SK-N-SH (cell line): ENCODE results near the gene OR5K1. TPM values are rescaled to one million over a fixed set of nuclear protein-coding genes. Genes with fewer than 3 reads are reported as not detected.

Experiments
- CTCF ChIA-PET: fragments of 300-600, 350-600 bp; formaldehyde crosslinking; extraction: SDS; loops from one replicate; lab custom pipeline; 2021; lab: Yijun Ruan, JAX
- POLR2A ChIA-PET: fragments of 350-600 bp; sonication (Branson Sonifier 250); formaldehyde crosslinking; extraction: SDS; loops from one replicate; lab custom pipeline; 2020; ENCODE audit warnings: antibody characterized with exemption, inconsistent platforms; lab: Yijun Ruan, JAX
- DNase-seq: peaks from one replicate; pipeline ENCODE4 v3.0.0; 2012
- H2AFZ ChIP-seq: fragments of 200-600 bp; sonication (generic); 2 replicates; pipeline ENCODE4 v1.8.1; 2016; ENCODE audit warnings: antibody characterized with exemption, mild to moderate bottlenecking, low read depth
- H3F3A ChIP-seq: fragments of 200-600 bp; sonication (generic); replicated peaks from 2 replicates; pipeline ENCODE3; 2016; ENCODE audit warnings: antibody characterized with exemption, mild to moderate bottlenecking; ENCODE audit not compliant: insufficient read depth
- H3K27ac ChIP-seq, 2 experiments: fragments of 200-500 bp in 1 of 2; fragments of 200-600 bp in 1 of 2; sonication (Bioruptor generic) in 1 of 2; sonication (generic), shearing (Covaris generic) in 1 of 2; 2 replicates each; pipeline versions ENCODE4 v1.5.1 to v1.6.1; 2014 to 2016; ENCODE audit warnings: low read depth in 2 of 2, inconsistent platforms in 1 of 2, low read length in 1 of 2, mild to moderate bottlenecking in 1 of 2, mixed read lengths in 1 of 2
- H3K27me3 ChIP-seq: fragments of 200-600 bp; sonication (generic), shearing (Covaris generic); 2 replicates; pipeline ENCODE4 v1.6.1; 2016; ENCODE audit warnings: mixed run types; ENCODE audit not compliant: insufficient read depth
- H3K36me3 ChIP-seq, 2 experiments: fragments of 200-500 bp in 1 of 2; fragments of 200-600 bp in 1 of 2; sonication (Bioruptor generic) in 1 of 2; sonication (generic) in 1 of 2; replicated peaks in 1 of 2; 2 replicates each; pipeline versions ENCODE3 to v1.5.1; 2014 to 2016; ENCODE audit warnings: low read length in 1 of 2, mild to moderate bottlenecking in 1 of 2; ENCODE audit not compliant: insufficient read depth in 2 of 2, control insufficient read depth in 1 of 2
- H3K4me1 ChIP-seq, 2 experiments: fragments of 200-500 bp in 1 of 2; fragments of 200-600 bp in 1 of 2; sonication (Bioruptor generic) in 1 of 2; sonication (generic), shearing (Covaris generic) in 1 of 2; 2 replicates each; pipeline versions ENCODE4 v1.5.1 to v1.6.1; 2014 to 2016; ENCODE audit warnings: low read depth in 1 of 2, low read length in 1 of 2, mixed run types in 1 of 2; ENCODE audit not compliant: insufficient read depth in 2 of 2, control insufficient read depth in 1 of 2
- H3K4me2 ChIP-seq: fragments of 200-600 bp; sonication (generic), shearing (Covaris generic); 2 replicates; pipeline ENCODE4 v1.6.1; 2017; ENCODE audit warnings: mixed run types
- H3K4me3 ChIP-seq, 2 experiments: fragments of 200-500 bp in 1 of 2; fragments of 200-600 bp in 1 of 2; sonication (Bioruptor generic) in 1 of 2; sonication (generic), shearing (Covaris generic) in 1 of 2; 2 replicates each; pipeline versions ENCODE4 v1.5.1 to v1.8.1; 2014 to 2016; ENCODE audit warnings: low read depth in 2 of 2, inconsistent platforms in 1 of 2, low read length in 1 of 2, mild to moderate bottlenecking in 1 of 2, mixed read lengths in 1 of 2, moderate library complexity in 1 of 2
- H3K79me2 ChIP-seq: fragments of 200-600 bp; sonication (generic); 2 replicates; pipeline ENCODE4 v1.8.1; 2017; ENCODE audit warnings: mild to moderate bottlenecking; ENCODE audit not compliant: insufficient read depth
- H3K9ac ChIP-seq: fragments of 200-600 bp; sonication (generic); 2 replicates; pipeline ENCODE4 v1.6.1; 2017; ENCODE audit warnings: mixed run types
- H3K9me2 ChIP-seq: fragments of 200-600 bp; sonication (generic); 2 replicates; pipeline ENCODE4 v1.6.1; 2017; ENCODE audit warnings: mixed run types
- H3K9me3 ChIP-seq: fragments of 200-600 bp; sonication (generic); 2 replicates; pipeline ENCODE4 v1.6.1; 2017; ENCODE audit warnings: mixed run types, mild to moderate bottlenecking, moderate library complexity
- H4K20me1 ChIP-seq: fragments of 200-600 bp; sonication (generic); 2 replicates; pipeline ENCODE4 v1.6.1; 2017; ENCODE audit warnings: mild to moderate bottlenecking, mixed run types; ENCODE audit not compliant: insufficient read depth
- CTCF ChIP-seq: fragments of 200-600 bp; sonication (generic); IDR thresholded peaks from 2 replicates; pipeline ENCODE4 v1.6.1; 2017; ENCODE audit warnings: antibody characterized with exemption, mild to moderate bottlenecking, moderate library complexity
- FOXM1 ChIP-seq: IDR thresholded peaks from 2 replicates; pipeline ENCODE4 v1.4.0; 2012; ENCODE audit warnings: low read depth, mild to moderate bottlenecking
- JUND ChIP-seq: IDR thresholded peaks from 2 replicates; pipeline ENCODE4 v1.4.0; 2012
- MEF2A ChIP-seq: IDR thresholded peaks from 2 replicates; pipeline ENCODE4 v1.4.0; 2012; ENCODE audit warnings: low read depth, borderline replicate concordance
- REST ChIP-seq: IDR thresholded peaks from 2 replicates; pipeline ENCODE4 v1.6.1; 2012; ENCODE audit warnings: mild to moderate bottlenecking, low read depth, low read length, moderate library complexity
- RXRA ChIP-seq: IDR thresholded peaks from 2 replicates; pipeline ENCODE4 v1.4.0; 2012; ENCODE audit warnings: low read depth, mild to moderate bottlenecking, borderline replicate concordance
- SIN3A ChIP-seq: IDR thresholded peaks from 2 replicates; pipeline ENCODE4 v1.6.1; 2012; ENCODE audit warnings: low read depth, mild to moderate bottlenecking, low read length, moderate library complexity, borderline replicate concordance
- TAF1 ChIP-seq: IDR thresholded peaks from 2 replicates; pipeline ENCODE4 v1.6.1; 2012; ENCODE audit warnings: low read depth, mild to moderate bottlenecking, low read length, moderate library complexity, borderline replicate concordance
- TCF12 ChIP-seq: IDR thresholded peaks from 2 replicates; pipeline ENCODE4 v1.4.0; 2012
- TEAD4 ChIP-seq: IDR thresholded peaks from 2 replicates; pipeline ENCODE4 v1.4.0; 2012; ENCODE audit warnings: mild to moderate bottlenecking, borderline replicate concordance; ENCODE audit not compliant: insufficient read depth
- USF1 ChIP-seq: IDR thresholded peaks from 2 replicates; pipeline ENCODE4 v1.4.0; 2012; ENCODE audit warnings: low read depth, borderline replicate concordance
- WGBS: methylation state at CpG from one replicate; pipeline ENCODE4 v1.1.6; 2017; ENCODE audit warnings: low lambda C conversion rate; 5-methylcytosine and 5-hydroxymethylcytosine counted together
- polyA plus RNA-seq, 3 experiments: library from polyadenylated mRNA; depleted of rRNA; stranded (reverse); fragments of >200 nt; gene quantifications; 2 replicates each; pipeline ENCODE4 v1.2.3, GENCODE V29; 2012

The OR5K1 gene
- polyA plus RNA-seq, 1 of the 3 experiments (the other 2 are of a cell fraction), result not detected

- TF ChIP-seq USF1, result no peak
- no peak for TF ChIP-seq TAF1
- no peak for TF ChIP-seq SIN3A
- no peak for TF ChIP-seq JUND
- no peak for TF ChIP-seq TCF12
- no peak for TF ChIP-seq RXRA
- no peak for TF ChIP-seq REST
- TF ChIP-seq, all 33 proteins: peak for 0
Measured at GRCh38 chr3:98460220-98460619, 2.8 kb upstream of the OR5K1 start (continued).

DNA sequence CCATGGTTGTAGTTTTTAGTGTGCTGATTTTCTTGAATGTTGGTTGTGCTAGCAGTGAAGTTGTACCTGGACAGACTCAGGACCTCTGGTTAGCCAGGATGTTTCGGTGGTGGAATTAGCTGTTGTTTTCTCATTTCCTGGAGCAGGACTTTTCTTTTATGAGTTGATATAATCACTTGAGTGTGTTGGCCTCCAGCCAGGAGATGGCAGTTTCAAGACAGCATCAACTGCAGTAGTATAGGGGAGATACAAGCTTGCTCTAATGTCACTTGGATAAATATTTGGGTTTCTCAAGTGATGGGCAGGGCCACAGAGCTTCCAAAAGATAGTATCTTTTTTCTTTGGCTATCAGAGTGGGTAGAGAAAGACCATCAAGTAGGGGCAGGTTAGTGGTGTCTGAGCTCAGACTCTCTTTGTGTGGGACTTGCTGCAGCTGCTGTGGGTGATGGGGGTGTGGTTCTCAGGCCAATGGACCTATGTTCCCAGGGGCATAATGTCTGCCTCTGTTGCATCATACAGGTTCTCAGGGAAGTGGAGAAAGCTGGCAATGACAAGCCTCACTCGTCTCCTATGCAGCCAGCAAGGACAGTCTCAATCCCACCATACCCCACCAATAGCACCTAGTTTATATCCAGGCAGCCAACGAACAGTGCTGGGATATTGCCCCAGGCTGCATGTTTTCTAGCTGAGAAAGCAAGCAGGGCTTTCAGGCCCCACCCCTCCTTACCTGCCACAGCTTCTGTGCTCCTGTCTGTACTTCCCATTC is 19.9 kb downstream of the OR5K1 start:
- no peaks in the 10 kb centered on the region for H3K9me3 ChIP-seq
- no peaks in the 10 kb centered on the region for H3F3A ChIP-seq
- no peak overlapping the region for H3K4me3 ChIP-seq
- no peaks in the 10 kb centered on the region for H3K9me2 ChIP-seq
- 0% methylated on average over 2 of the region's 3 CpGs for WGBS
- POLR2A ChIA-PET, result interaction anchor here (0.9 kb wide), 1 partner anchor 40 kb away, joined by 4 read pairs; the partner anchor contains the start of gene CLDND1
- no peaks in the 10 kb centered on the region for H3K79me2 ChIP-seq
- no peak for DNase-seq
- H3K27ac ChIP-seq, result no peak overlapping the region
- H3K36me3 ChIP-seq, result no peaks in the 10 kb centered on the region
- TF ChIP-seq MEF2A (no peak), FOXM1 (no peak), TEAD4 (no peak), CTCF (no peak)
- TF ChIP-seq, all 33 proteins: peak for 0
- Histone ChIP-seq H3K27me3 (no peaks in the 10 kb centered on the region), H2AFZ (no peak overlapping the region), H3K4me1 (no peaks in the 10 kb centered on the region), H3K9ac (no peak overlapping the region), H3K4me2 (no peak overlapping the region), H4K20me1 (no peaks in the 10 kb centered on the region)
- CTCF ChIA-PET, result no interaction called here
